RCC 7860 (cell line): ENCODE measurements around the gene CDV3.

Experiments used
- DNase-seq: peaks from one replicate; pipeline ENCODE4 v3.0.0-alpha.2; 2015; ENCODE audit warnings: low spot score
- FAIRE-seq: peaks from 2 replicates; lab custom pipeline; 2012; peaks lifted over from hg19 to GRCh38; lab: Jason Lieb, UNC

CDV3 gene

DNA sequence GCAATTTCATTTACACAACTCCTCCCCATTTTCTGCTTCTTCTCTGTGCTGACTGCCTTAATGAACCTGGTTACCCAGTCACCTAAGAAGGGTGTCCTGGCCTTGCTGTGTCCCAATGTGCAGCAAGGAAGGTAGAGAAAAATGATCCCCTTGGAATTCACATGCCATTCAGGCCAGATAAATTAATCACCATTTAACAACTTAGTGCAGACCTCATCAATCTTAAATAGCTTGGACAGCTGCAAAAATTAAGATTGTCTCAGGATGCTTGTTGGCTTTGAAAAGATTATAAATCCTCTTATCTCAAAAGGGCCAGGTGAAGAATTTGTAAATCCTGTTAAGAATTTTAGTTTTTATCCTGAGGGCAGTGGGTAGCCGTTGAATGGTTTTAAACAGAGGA, 9.7 kb upstream of the CDV3 start:
- no peak for DNase-seq
- FAIRE-seq = no peak

DNA sequence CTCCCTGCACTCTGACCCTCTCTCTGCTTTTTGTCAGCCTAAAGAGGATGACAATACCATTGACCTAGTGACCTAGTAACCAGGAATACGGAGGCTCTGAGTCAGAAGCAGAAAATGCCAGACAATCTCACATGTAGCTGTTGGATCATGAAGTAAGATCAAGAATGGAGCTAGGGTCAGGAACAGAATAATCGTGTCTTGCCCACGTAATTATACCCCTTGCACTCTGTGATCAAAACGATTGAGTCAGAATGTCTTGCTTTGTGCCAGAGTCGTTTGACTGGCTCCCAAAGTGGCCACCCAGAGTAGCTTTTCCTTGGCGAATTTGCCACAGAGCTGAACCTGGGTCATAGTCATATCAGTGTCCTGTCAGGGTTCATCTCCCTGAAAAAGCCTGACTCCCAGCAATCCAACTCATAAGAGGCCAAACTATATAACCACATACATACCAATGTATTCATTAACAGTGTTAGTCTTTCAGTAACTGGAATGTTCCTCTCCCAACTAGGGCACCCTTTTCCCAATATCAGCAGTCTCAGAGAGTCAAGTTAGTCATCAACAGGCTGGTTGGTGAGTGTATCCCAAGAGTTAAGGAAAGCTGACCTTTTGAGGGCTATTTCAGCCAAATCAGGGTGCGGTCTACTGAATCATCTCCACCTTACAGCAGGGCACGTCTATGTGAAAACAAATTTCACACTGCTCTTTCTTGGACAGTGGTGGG, 5.0 kb upstream of the CDV3 start:
- peak; percentile 99 for FAIRE-seq
- DNase-seq = peak; percentile 100

DNA sequence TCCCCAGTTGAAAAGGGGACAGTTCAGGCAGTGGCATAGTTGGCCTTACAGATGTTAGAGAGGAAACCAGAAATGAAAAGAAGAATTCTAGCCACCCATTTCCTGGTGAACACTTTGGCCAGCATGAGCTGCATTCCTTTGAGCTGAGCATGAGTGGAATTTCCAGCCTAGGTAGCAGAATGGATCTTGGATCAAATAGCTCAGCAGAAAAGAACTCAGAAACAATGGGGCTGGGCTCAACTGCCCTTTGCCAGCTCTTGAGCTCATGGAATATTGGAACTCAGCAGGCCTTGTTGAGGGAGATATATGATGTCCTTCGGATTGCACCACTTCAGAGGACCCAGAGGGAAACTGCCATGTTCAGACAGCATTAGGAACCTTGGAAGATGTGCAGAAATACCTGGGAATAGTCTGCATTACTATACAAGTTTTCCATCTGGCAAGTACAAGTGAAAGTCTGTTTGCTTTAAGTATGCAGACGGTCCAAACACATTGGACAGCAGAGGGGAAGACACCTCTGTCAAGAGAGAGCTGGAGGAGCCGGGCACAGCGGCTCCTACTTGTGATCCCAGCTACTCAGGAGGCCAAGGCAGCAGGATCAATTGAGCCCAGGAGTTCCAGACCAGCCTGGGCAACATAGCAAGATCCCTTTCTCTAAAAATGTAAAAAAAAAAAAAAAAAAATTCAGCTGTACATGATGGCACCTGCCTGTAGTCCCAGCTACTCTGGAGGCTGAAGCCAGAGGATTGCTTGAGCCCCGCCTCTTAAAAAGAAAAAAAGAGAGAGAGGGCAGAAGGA, 3.1 kb upstream of the CDV3 start:
- peak; percentile 91 for DNase-seq
- peak; percentile 87 for FAIRE-seq

DNA sequence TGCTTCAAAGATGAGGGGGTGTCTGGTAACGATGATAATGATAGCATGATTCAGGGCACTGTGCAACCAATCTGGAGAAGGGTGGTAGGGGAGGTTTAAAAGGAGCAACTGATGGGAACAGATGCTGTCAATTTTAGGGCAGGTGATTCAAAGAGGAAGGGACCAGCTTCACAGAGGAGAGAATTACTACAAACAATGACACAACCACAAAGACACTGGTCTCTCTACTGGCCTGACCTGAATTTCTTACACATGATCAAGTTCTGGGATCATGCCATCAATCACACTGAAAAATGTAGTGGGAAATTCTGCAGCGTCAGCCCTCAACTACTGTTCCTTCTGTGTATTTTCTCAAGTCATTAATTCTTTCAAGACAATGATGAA, 2.6 kb upstream of the CDV3 start:
- DNase-seq (peak; percentile 86), FAIRE-seq (peak; percentile 89)

GRCh38 chr3:133572158-133573053, 1.1 kb upstream of the CDV3 start:
- no peak for FAIRE-seq
- DNase-seq = peak; percentile 54

GRCh38 chr3:133573054-133573628, 345 bp upstream of the CDV3 start:
- FAIRE-seq = peak; percentile 95
- DNase-seq = peak; percentile 100

GRCh38 chr3:133574260-133574881, 885 bp downstream of the CDV3 start:
- FAIRE-seq (no peak), DNase-seq (peak; percentile 59)

DNA sequence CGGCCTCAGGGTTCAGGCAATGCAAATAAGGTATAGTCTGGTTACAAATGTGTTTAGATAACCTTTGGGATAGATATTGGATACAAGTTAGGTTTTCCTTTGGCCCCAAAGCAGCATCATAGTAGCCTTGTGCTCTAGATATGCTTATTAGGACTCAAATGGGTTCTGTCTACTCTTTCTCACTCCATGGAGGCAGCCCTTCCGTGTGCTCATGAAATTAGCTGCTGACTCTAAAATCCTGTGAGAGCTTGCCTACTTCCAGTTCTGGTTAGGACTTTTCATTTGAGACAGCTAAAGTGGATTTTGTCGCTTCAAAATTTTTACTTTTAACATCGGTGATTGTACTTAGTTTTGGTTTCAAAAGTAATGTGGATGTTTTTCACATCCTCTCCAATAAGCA, 1.6 kb downstream of the CDV3 start:
- no peak for FAIRE-seq

DNA sequence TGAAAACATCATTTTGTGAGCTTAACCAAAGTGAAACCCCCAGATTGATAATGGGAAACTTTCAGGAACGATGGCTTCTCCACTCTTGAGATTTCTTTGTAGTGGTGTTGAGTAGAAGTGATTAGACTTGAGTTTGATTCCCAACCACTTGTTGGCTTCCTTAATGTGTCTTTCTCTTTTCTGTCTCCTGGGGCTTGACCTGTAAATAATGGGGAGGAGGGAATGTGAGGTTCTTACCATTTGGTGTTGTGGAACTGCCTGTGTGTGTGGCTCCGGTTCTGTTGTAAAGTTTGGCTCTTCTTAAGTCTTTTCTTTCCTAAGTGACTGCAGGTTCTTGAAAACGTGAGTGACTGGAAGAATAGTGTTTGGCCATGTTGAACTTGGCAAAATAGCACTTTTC, 2.7 kb downstream of the CDV3 start:
- FAIRE-seq (no peak), DNase-seq (no peak)

More for the DNA sequence above, 1.6 kb downstream of the CDV3 start:
- no peak for DNase-seq

GRCh38 chr3:133578548-133579191, 5.2 kb downstream of the CDV3 start:
- FAIRE-seq = peak; percentile 46
- DNase-seq = peak; percentile 68

- no peak for FAIRE-seq
- no peak for DNase-seq
Measured at GRCh38 chr3:133583396-133583795, 9.9 kb downstream of the CDV3 start.

DNA sequence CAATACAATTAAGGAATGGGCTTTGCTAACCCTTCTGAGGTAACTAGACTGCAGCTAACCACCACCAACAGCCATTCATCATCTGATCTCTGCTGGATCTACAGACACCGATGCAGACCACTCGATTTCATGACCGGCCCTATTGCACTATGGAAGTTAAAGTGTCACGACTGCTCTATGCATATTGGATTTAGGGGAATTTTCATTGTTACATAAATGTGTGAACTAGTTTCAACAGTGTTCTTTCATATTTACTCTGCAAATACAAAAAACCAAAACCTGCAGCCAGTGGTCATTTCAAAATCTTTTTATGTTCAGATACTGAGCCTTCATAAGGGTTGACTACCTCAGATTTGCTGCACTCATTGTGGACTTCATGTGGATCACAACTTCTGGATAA, 14.5 kb downstream of the CDV3 start:
- no peak for FAIRE-seq
- DNase-seq = no peak

DNA sequence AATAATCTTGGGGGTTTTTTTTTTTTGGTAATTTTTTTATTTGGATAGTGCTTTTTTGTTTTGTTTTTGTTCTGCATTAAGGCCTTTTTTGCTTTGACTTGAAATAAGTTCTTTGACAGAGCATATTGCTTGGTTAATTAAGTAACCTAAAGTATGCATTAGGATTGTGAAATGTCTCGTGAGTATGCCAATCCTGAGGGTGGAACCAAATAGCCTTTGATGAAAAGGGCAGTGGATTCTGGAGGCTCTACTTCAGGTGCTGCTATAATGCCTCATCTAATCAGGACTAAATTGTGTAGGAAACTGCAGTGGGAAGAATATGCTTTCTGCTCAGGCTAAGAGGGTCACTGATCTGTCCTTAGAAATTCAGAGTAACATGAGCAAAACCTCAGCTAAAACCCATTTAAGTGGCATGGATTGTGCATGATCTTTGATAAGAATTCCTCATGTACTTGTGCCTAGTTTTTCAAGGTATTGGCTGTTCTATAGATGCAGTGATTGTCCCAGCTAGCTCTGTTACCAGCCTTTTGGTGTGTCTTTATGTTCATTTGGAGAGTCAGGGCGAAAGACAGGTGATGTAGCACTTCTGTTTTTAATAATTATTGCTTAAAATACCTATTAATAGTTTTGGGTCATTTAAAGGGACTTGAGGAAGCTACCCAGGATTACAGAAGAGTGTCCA, 15.4 kb downstream of the CDV3 start:
- FAIRE-seq = no peak

DNA sequence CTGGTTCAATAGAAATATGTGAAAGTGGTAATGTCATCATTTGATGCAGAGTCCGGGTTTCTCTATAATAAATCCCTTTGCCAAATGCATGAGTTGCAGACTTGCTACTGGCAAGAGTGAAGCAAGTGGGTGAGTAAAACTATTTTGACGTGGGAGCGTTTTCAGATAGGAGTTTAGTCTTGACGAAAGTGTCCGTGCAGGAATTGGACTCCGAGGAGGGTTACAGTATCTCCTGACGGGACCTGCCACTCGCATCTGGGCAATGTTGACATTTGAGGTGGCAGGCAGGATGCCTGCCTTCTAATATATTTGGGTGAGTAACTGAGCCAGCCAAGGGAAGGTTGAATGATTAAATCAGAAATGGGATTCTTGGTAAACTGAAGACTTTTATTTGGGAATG, 16.0 kb downstream of the CDV3 start:
- DNase-seq = no peak
- FAIRE-seq = no peak

More for the DNA sequence above, 15.4 kb downstream of the CDV3 start:
- DNase-seq = no peak

GRCh38 chr3:133591271-133591742, 17.8 kb downstream of the CDV3 start:
- DNase-seq = peak; percentile 80
- FAIRE-seq = peak; percentile 86

DNA sequence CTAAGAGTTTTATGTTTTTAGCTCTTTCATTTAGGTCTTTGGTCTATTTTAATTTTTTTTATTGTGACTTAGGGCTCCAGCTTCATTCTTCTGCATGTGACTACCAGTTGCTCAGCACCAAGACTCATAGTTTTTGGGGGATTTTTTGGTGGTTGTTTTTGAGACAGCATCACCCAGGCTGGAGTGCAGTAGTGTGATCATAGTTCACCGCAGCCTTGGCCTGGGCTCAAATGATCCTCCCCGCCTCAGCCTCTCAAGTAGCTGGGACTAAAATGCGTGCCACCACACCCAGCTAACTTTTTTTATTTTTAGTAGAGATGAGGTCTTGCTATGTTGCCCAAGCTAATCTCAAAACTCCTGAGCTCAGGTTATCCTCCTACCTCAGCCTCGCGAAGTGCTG, 19.4 kb downstream of the CDV3 start:
- FAIRE-seq = no peak
- DNase-seq = no peak

GRCh38 chr3:133593243-133593642, 19.8 kb downstream of the CDV3 start:
- FAIRE-seq (no peak), DNase-seq (no peak)

GRCh38 chr3:133595341-133595740, 21.9 kb downstream of the CDV3 start:
- FAIRE-seq = peak; percentile 72
- peak; percentile 65 for DNase-seq

DNA sequence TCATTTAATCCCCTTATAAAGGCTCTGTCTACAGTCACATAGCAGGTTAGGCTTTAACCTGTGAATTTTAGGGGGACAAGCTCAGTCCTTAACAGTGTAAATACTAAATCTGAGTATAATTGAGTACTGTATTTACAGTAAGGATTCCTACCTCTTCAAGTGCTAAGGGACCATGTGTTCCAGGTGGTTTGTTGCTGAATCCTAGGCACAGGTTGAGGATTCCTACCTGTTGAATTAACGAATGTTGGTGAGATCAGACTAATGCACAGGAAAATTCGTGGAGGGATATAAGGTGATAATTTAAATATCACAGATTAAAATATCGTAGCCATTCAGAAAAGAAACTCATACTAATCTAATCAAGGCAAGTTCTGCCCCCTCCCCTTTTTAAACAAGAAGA, 24.9 kb downstream of the CDV3 start:
- DNase-seq (no peak), FAIRE-seq (no peak)
